Chondrocyte (in vitro differentiated cells): Measurements from ENCODE around the gene CCDC81. TPM values are rescaled to one million over a fixed set of nuclear protein-coding genes. Genes with fewer than 3 reads are reported as not detected.

ENCODE experiments used
- DNase-seq: peaks from one replicate; pipeline ENCODE4 v3.0.0; 2021; ENCODE audit warnings: mixed read lengths, low spot score
- H3K27ac Mint-ChIP-seq: one replicate; pipeline ENCODE4 v1.8.0; 2021; ENCODE audit warnings: mild to moderate bottlenecking, moderate library complexity, mixed read lengths; ENCODE audit not compliant: unreplicated experiment
- H3K27me3 Mint-ChIP-seq: 2 replicates; pipeline ENCODE4 v1.8.0; 2021; ENCODE audit warnings: low read depth, mixed read lengths
- H3K36me3 Mint-ChIP-seq: 2 replicates; pipeline ENCODE4 v1.8.0; 2021; ENCODE audit warnings: low read depth, mixed read lengths
- H3K4me1 Mint-ChIP-seq: 2 replicates; pipeline ENCODE4 v1.8.0; 2021; ENCODE audit warnings: low read depth, mild to moderate bottlenecking, mixed read lengths
- H3K4me3 Mint-ChIP-seq: one replicate; pipeline ENCODE4 v1.8.0; 2021; ENCODE audit warnings: mild to moderate bottlenecking, moderate library complexity, mixed read lengths; ENCODE audit not compliant: unreplicated experiment
- H3K9me3 Mint-ChIP-seq: 2 replicates; pipeline ENCODE4 v1.8.0; 2021; ENCODE audit warnings: low read depth, mixed read lengths
- total RNA-seq: library from RNA; stranded (reverse); gene quantifications from 3 replicates; pipeline ENCODE4 v1.2.1, GENCODE V29; 2021
- TF ChIP-seq, protein P1 (sequence below): fragments of 200-600 bp; sonication (generic); IDR thresholded peaks from 2 replicates; pipeline ENCODE4 v1.5.0; 2021; ENCODE audit warnings: antibody characterized with exemption, mild to moderate bottlenecking, moderate library complexity

Gene CCDC81
- total RNA-seq, 1 donor from 2014 or later, result 9.6 TPM

DNA sequence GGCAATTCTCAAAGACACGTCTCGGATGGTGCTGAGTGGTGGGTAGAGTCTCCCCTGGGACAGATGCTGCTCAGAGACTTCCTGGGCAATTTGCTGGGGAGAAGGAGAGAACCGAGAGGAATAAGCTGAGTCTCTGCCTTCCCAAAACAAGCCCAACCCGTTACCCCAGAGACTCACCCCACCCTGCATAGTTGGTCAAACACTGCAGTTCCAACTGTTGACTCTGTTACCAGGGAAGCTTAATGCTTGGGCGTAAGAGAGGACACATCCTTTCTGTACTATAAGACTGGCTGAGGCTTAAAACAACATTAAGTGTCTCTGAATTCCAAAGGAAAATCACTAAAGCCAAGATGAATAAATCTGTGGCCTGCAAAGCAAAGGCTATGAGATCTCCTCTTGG is 68.1 kb downstream of the CCDC81 start:
- no peak for DNase-seq
- no peak overlapping the region for H3K27ac Mint-ChIP-seq
- H3K4me1 Mint-ChIP-seq, result peaks cover 38% of the 10 kb centered on the region
- no peaks in the 10 kb centered on the region for H3K27me3 Mint-ChIP-seq
- H3K36me3 Mint-ChIP-seq, result peaks cover 16% of the 10 kb centered on the region
- no peaks in the 10 kb centered on the region for H3K9me3 Mint-ChIP-seq
- TF ChIP-seq, protein P1, sequence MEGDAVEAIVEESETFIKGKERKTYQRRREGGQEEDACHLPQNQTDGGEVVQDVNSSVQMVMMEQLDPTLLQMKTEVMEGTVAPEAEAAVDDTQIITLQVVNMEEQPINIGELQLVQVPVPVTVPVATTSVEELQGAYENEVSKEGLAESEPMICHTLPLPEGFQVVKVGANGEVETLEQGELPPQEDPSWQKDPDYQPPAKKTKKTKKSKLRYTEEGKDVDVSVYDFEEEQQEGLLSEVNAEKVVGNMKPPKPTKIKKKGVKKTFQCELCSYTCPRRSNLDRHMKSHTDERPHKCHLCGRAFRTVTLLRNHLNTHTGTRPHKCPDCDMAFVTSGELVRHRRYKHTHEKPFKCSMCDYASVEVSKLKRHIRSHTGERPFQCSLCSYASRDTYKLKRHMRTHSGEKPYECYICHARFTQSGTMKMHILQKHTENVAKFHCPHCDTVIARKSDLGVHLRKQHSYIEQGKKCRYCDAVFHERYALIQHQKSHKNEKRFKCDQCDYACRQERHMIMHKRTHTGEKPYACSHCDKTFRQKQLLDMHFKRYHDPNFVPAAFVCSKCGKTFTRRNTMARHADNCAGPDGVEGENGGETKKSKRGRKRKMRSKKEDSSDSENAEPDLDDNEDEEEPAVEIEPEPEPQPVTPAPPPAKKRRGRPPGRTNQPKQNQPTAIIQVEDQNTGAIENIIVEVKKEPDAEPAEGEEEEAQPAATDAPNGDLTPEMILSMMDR, result no peak
- H3K4me3 Mint-ChIP-seq, result no peak overlapping the region

DNA sequence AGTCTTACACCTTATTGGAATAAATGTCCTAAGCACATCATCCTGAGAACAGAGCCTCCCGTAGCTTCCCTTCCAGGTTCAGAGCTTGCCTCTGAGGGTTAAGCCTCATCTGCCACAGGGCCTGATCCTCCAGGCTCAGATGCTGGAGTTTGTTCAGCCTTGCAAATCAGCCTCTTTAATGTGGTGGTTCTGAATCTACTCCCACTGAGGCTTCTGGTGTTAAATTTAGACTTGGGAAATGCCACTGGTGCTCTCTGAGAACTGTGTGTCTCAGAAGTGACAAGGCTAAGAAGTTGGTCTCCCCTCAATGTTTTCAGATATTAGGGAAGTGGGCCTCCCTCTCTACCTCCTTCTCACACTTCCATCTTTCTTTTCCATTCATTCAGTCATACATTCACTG is 68.7 kb downstream of the CCDC81 start:
- H3K27me3 Mint-ChIP-seq, result no peaks in the 10 kb centered on the region
- TF ChIP-seq, protein P1, result no peak
- DNase-seq, result no peak
- no peaks in the 10 kb centered on the region for H3K9me3 Mint-ChIP-seq
- H3K4me3 Mint-ChIP-seq, result no peak overlapping the region
- no peak overlapping the region for H3K27ac Mint-ChIP-seq
- peaks cover 16% of the 10 kb centered on the region for H3K36me3 Mint-ChIP-seq
- peaks cover 35% of the 10 kb centered on the region for H3K4me1 Mint-ChIP-seq

DNA sequence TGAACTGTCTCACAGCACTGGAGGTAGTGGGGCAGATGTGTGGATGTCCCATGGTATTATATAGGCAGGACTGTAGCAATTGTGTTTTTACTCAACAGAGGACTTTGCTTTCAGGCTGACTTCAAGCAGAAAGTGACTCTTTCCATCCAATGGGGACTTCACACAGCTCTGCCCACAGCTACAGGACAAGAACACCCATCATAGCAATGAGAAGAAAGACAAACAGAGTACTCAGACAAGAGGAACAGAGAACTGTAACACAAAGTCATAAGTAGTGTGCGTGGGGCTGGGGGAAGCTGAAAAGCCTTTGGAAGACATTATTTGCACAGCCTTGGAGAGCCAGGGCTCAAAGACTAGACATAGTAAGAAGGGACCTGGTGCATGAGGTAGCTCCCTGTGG is 70.3 kb downstream of the CCDC81 start:
- DNase-seq, result no peak
- H3K27me3 Mint-ChIP-seq, result no peaks in the 10 kb centered on the region

DNA sequence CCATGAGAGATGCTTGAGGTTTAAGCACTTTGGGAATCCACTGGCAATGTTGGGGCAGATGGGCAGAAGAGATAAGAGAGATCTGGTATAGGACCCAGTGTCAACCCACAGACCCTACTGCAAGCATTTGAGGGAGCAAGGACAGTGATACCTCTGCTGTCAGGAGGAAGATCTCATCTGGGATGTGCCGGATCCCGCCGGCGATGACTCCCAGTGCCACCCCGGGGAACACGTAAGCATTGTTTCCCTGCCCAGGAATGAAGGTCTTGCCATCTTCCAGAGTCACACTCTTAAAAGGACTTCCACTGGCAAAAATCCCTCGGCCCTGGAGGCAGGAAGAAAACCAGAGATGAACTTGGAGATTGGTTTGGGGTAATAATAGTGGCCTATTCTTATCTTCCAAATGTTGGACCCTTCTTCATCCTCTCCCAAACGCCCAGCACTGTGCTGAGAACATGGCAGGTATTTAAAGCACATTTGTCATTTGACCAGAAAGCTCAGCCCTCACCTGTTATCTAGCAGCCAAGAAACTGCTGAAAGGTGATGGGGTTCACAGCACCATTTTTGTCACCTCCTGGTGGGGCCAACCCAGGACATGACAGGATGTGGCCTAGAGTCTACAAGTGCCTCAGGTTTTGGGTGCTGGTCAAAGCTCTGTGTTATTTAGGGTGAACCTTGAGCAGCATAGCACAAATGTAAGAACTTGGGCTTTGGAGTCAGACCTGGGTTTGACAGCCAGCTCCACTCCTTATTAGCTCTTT is 71.7 kb downstream of the CCDC81 start:
- no peaks in the 10 kb centered on the region for H3K27me3 Mint-ChIP-seq
- no peak overlapping the region for H3K27ac Mint-ChIP-seq
- no peak overlapping the region for H3K4me3 Mint-ChIP-seq
- peaks cover 15% of the 10 kb centered on the region for H3K4me1 Mint-ChIP-seq
- DNase-seq, result no peak
- TF ChIP-seq, protein P1, result no peak
- no peaks in the 10 kb centered on the region for H3K9me3 Mint-ChIP-seq
- H3K36me3 Mint-ChIP-seq, result peaks cover 14% of the 10 kb centered on the region

More for the DNA sequence above, 70.3 kb downstream of the CCDC81 start:
- Mint-ChIP-seq H3K9me3 (no peaks in the 10 kb centered on the region), H3K27ac (no peak overlapping the region), H3K4me3 (no peak overlapping the region), H3K36me3 (peaks cover 16% of the 10 kb centered on the region), H3K4me1 (peaks cover 28% of the 10 kb centered on the region)
- TF ChIP-seq, protein P1, result no peak

DNA sequence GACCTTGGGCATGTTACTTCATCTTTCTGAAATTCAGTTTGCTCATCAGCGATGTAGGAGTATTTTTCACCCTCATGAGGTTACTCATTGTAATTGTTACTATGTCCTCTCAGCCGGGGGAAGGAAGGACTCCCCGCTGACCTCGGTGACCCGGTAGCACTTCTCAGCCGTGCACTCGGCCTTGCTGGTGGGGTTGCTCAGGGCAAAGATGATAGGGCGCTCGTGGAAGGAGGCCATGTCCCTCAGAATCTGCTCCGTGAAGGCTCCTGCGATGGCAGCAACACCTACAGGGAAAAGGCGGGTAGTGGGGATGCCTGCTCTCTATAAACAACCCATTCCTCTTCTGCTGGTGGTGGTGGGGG is 72.2 kb downstream of the CCDC81 start:
- Mint-ChIP-seq H3K9me3 (no peaks in the 10 kb centered on the region), H3K4me1 (peaks cover 14% of the 10 kb centered on the region), H3K36me3 (peaks cover 14% of the 10 kb centered on the region), H3K4me3 (no peak overlapping the region), H3K27ac (no peak overlapping the region), H3K27me3 (no peaks in the 10 kb centered on the region)
- DNase-seq, result no peak
- TF ChIP-seq, protein P1, result no peak
